ENCODE results near the gene CHD9NB.
"Not testable (repeated sequence)": the region's sequence is repeated elsewhere in the genome, so short reads cannot be mapped to it uniquely, and the experiment has no call there.

The CHD9NB gene

GRCh38 chr16:53081686-53082407 is 29.1 kb upstream of the CHD9NB start:
- Histone ChIP-seq H3K9ac (ENCODE audit: low read length) (no peak overlapping the region), H3K27me3 (ENCODE audit: control insufficient read depth in 1 of 2, insufficient read depth in 2 of 2, low read length in 2 of 2) (no peaks in the 10 kb centered on the region), H3K9me3 (ENCODE audit: low read length) (no peaks in the 10 kb centered on the region), H3K4me1 (ENCODE audit: insufficient read depth, low read length) (peaks cover 53% of the 10 kb centered on the region), H3K36me3 (ENCODE audit: insufficient read depth, low read length) (no peaks in the 10 kb centered on the region), H3K4me3 (ENCODE audit: low read depth in 1 of 2, low read length in 2 of 2) (no peak overlapping the region), H3K27ac (ENCODE audit: low read depth, low read length) (no peak overlapping the region)

- Histone ChIP-seq H3K27me3 (ENCODE audit: control insufficient read depth in 1 of 2, insufficient read depth in 2 of 2, low read length in 2 of 2) (no peaks in the 10 kb centered on the region), H3K9ac (ENCODE audit: low read length) (no peak overlapping the region), H3K4me1 (ENCODE audit: insufficient read depth, low read length) (peaks cover 45% of the 10 kb centered on the region), H3K9me3 (ENCODE audit: low read length) (no peaks in the 10 kb centered on the region), H3K4me3 (ENCODE audit: low read depth in 1 of 2, low read length in 2 of 2) (peak overlapping the region in 1 of 2 donors; percentile 20), H3K27ac (ENCODE audit: low read depth, low read length) (peak overlapping the region; percentile 83), H3K36me3 (ENCODE audit: insufficient read depth, low read length) (no peaks in the 10 kb centered on the region)
These were observed 28.3 kb upstream of the CHD9NB start for GRCh38 chr16:53081032-53081424.

- Histone ChIP-seq H3K36me3 (ENCODE audit: insufficient read depth, low read length) (no peaks in the 10 kb centered on the region), H3K4me3 (ENCODE audit: low read depth in 1 of 2, low read length in 2 of 2) (peak overlapping the region in 1 of 2 donors; percentile 20), H3K27me3 (ENCODE audit: control insufficient read depth in 1 of 2, insufficient read depth in 2 of 2, low read length in 2 of 2) (no peaks in the 10 kb centered on the region), H3K9me3 (ENCODE audit: low read length) (no peaks in the 10 kb centered on the region), H3K4me1 (ENCODE audit: insufficient read depth, low read length) (peaks cover 43% of the 10 kb centered on the region), H3K27ac (ENCODE audit: low read depth, low read length) (peak overlapping the region; percentile 83), H3K9ac (ENCODE audit: low read length) (no peak overlapping the region)
These were observed 27.8 kb upstream of the CHD9NB start for GRCh38 chr16:53080345-53081031.

- Histone ChIP-seq H3K9me3 (ENCODE audit: low read length) (no peaks in the 10 kb centered on the region), H3K27ac (ENCODE audit: low read depth, low read length) (no peak overlapping the region), H3K27me3 (ENCODE audit: control insufficient read depth in 1 of 2, insufficient read depth in 2 of 2, low read length in 2 of 2) (no peaks in the 10 kb centered on the region), H3K9ac (ENCODE audit: low read length) (no peak overlapping the region), H3K4me1 (ENCODE audit: insufficient read depth, low read length) (peaks cover 34% of the 10 kb centered on the region), H3K36me3 (ENCODE audit: insufficient read depth, low read length) (no peaks in the 10 kb centered on the region), H3K4me3 (ENCODE audit: low read depth in 1 of 2, low read length in 2 of 2) (no peak overlapping the region)
These were observed 26.2 kb upstream of the CHD9NB start for GRCh38 chr16:53078765-53079485.

GRCh38 chr16:53078247-53078646 is 25.6 kb upstream of the CHD9NB start:
- H3K36me3 ChIP-seq (ENCODE audit: insufficient read depth, low read length), result no peaks in the 10 kb centered on the region
- H3K27ac ChIP-seq (ENCODE audit: low read depth, low read length), result no peak overlapping the region
- no peak overlapping the region for H3K4me3 ChIP-seq (ENCODE audit: low read depth in 1 of 2, low read length in 2 of 2)
- H3K27me3 ChIP-seq (ENCODE audit: control insufficient read depth in 1 of 2, insufficient read depth in 2 of 2, low read length in 2 of 2), result no peaks in the 10 kb centered on the region
- H3K4me1 ChIP-seq (ENCODE audit: insufficient read depth, low read length), result peaks cover 34% of the 10 kb centered on the region
- H3K9ac ChIP-seq (ENCODE audit: low read length), result no peak overlapping the region
- H3K9me3 ChIP-seq (ENCODE audit: low read length), result no peaks in the 10 kb centered on the region

GRCh38 chr16:53075461-53075860 is 22.8 kb upstream of the CHD9NB start:
- H3K4me1 ChIP-seq (ENCODE audit: insufficient read depth, low read length), result peaks cover 35% of the 10 kb centered on the region
- H3K27ac ChIP-seq (ENCODE audit: low read depth, low read length); H3K27me3 ChIP-seq (ENCODE audit: control insufficient read depth in 1 of 2, insufficient read depth in 2 of 2, low read length in 2 of 2); H3K36me3 ChIP-seq (ENCODE audit: insufficient read depth, low read length); H3K9me3 ChIP-seq (ENCODE audit: low read length); H3K9ac ChIP-seq (ENCODE audit: low read length); H3K4me3 ChIP-seq (ENCODE audit: low read depth in 1 of 2, low read length in 2 of 2): not testable (repeated sequence)

GRCh38 chr16:53074296-53074695 is 21.6 kb upstream of the CHD9NB start:
- not testable (repeated sequence) for H3K27me3 ChIP-seq (ENCODE audit: control insufficient read depth in 1 of 2, insufficient read depth in 2 of 2, low read length in 2 of 2); H3K36me3 ChIP-seq (ENCODE audit: insufficient read depth, low read length); H3K9me3 ChIP-seq (ENCODE audit: low read length); H3K27ac ChIP-seq (ENCODE audit: low read depth, low read length); H3K9ac ChIP-seq (ENCODE audit: low read length); H3K4me3 ChIP-seq (ENCODE audit: low read depth in 1 of 2, low read length in 2 of 2)
- H3K4me1 ChIP-seq (ENCODE audit: insufficient read depth, low read length), result peaks cover 30% of the 10 kb centered on the region

- H3K27me3 ChIP-seq (ENCODE audit: control insufficient read depth in 1 of 2, insufficient read depth in 2 of 2, low read length in 2 of 2), result no peaks in the 10 kb centered on the region
- H3K27ac ChIP-seq (ENCODE audit: low read depth, low read length), result no peak overlapping the region
- H3K9me3 ChIP-seq (ENCODE audit: low read length), result no peaks in the 10 kb centered on the region
- H3K36me3 ChIP-seq (ENCODE audit: insufficient read depth, low read length), result peaks cover 4% of the 10 kb centered on the region
- H3K4me3 ChIP-seq (ENCODE audit: low read depth in 1 of 2, low read length in 2 of 2), result no peak overlapping the region
- no peak overlapping the region for H3K9ac ChIP-seq (ENCODE audit: low read length)
- peaks cover 20% of the 10 kb centered on the region for H3K4me1 ChIP-seq (ENCODE audit: insufficient read depth, low read length)
These were observed 20.3 kb upstream of the CHD9NB start for GRCh38 chr16:53073022-53073421.

- Histone ChIP-seq H3K9me3 (ENCODE audit: low read length) (no peaks in the 10 kb centered on the region), H3K36me3 (ENCODE audit: insufficient read depth, low read length) (peaks cover 4% of the 10 kb centered on the region), H3K4me3 (ENCODE audit: low read depth in 1 of 2, low read length in 2 of 2) (no peak overlapping the region), H3K27me3 (ENCODE audit: control insufficient read depth in 1 of 2, insufficient read depth in 2 of 2, low read length in 2 of 2) (no peaks in the 10 kb centered on the region), H3K27ac (ENCODE audit: low read depth, low read length) (no peak overlapping the region), H3K4me1 (ENCODE audit: insufficient read depth, low read length) (peaks cover 20% of the 10 kb centered on the region), H3K9ac (ENCODE audit: low read length) (no peak overlapping the region)
These were observed 19.1 kb upstream of the CHD9NB start for GRCh38 chr16:53071748-53072301.

- Histone ChIP-seq H3K9me3 (ENCODE audit: low read length) (no peaks in the 10 kb centered on the region), H3K4me1 (ENCODE audit: insufficient read depth, low read length) (peaks cover 20% of the 10 kb centered on the region), H3K9ac (ENCODE audit: low read length) (no peak overlapping the region), H3K27ac (ENCODE audit: low read depth, low read length) (no peak overlapping the region), H3K27me3 (ENCODE audit: control insufficient read depth in 1 of 2, insufficient read depth in 2 of 2, low read length in 2 of 2) (no peaks in the 10 kb centered on the region), H3K4me3 (ENCODE audit: low read depth in 1 of 2, low read length in 2 of 2) (no peak overlapping the region), H3K36me3 (ENCODE audit: insufficient read depth, low read length) (peaks cover 4% of the 10 kb centered on the region)
These were observed 17.1 kb upstream of the CHD9NB start for GRCh38 chr16:53069772-53070171.

GRCh38 chr16:53068423-53068833 is 15.7 kb upstream of the CHD9NB start:
- no peak overlapping the region for H3K4me3 ChIP-seq (ENCODE audit: low read depth in 1 of 2, low read length in 2 of 2)
- H3K9ac ChIP-seq (ENCODE audit: low read length), result no peak overlapping the region
- peaks cover 4% of the 10 kb centered on the region for H3K36me3 ChIP-seq (ENCODE audit: insufficient read depth, low read length)
- H3K9me3 ChIP-seq (ENCODE audit: low read length), result no peaks in the 10 kb centered on the region
- no peaks in the 10 kb centered on the region for H3K27me3 ChIP-seq (ENCODE audit: control insufficient read depth in 1 of 2, insufficient read depth in 2 of 2, low read length in 2 of 2)
- no peak overlapping the region for H3K27ac ChIP-seq (ENCODE audit: low read depth, low read length)
- peaks cover 20% of the 10 kb centered on the region for H3K4me1 ChIP-seq (ENCODE audit: insufficient read depth, low read length)

Measured in muscle layer of colon (tissue), 2 donors.